Heart left ventricle (tissue), 16 donors: ENCODE measurements around the gene TRIM71. TPM values are rescaled to one million over a fixed set of nuclear protein-coding genes. Genes with fewer than 3 reads are reported as not detected.

Experiments
- ATAC-seq, 4 donors: fragments of 200-7000 bp; cut with Tn5 transposase; one replicate each; pipeline ENCODE4 v1.9.1; 2020 to 2022; ENCODE audit warnings: moderate library complexity in 4 of 4, mild to moderate bottlenecking in 3 of 4, moderate number of reproducible peaks in 1 of 4
- DNase-seq, 5 donors: peaks; one replicate each; pipeline ENCODE4 v3.0.0-alpha.2; 2020
- H3K27ac ChIP-seq, 12 donors: fragments of 200-600 bp; sonication (generic) in 4 of 12; one replicate each; pipeline versions ENCODE4 v1.5.0 to v1.8.0; 2016 to 2022; ENCODE audit warnings: mild to moderate bottlenecking in 2 of 12
- H3K27me3 ChIP-seq, 9 donors: fragments of 200-600 bp; sonication (generic) in 2 of 9; one replicate each; pipeline versions ENCODE4 v1.5.1 to v1.8.0; 2016 to 2022; ENCODE audit warnings: mild to moderate bottlenecking in 3 of 9
- H3K36me3 ChIP-seq, 9 donors: fragments of 200-600 bp; sonication (generic) in 2 of 9; one replicate each; pipeline versions ENCODE4 v1.5.0 to v1.8.0; 2018 to 2022; ENCODE audit warnings: mild to moderate bottlenecking in 2 of 9
- H3K4me1 ChIP-seq, 12 donors: fragments of 200-600 bp; sonication (generic) in 4 of 12; one replicate each; pipeline versions ENCODE4 v1.5.0 to v1.8.0; 2016 to 2022; ENCODE audit warnings: mild to moderate bottlenecking in 3 of 12
- H3K4me3 ChIP-seq, 12 donors: fragments of 200-600 bp; sonication (generic) in 4 of 12; one replicate each; pipeline versions ENCODE4 v1.5.0 to v1.8.0; 2017 to 2022; ENCODE audit warnings: mild to moderate bottlenecking in 9 of 12, moderate library complexity in 4 of 12
- H3K9me3 ChIP-seq, 12 donors: fragments of 200-600 bp; sonication (generic) in 4 of 12; one replicate each; pipeline versions ENCODE4 v1.5.0 to v1.8.0; 2016 to 2022; ENCODE audit warnings: mild to moderate bottlenecking in 1 of 12
- POLR2A ChIP-seq, 2 donors: fragments of 450-650 bp; IDR thresholded peaks; one replicate each; pipeline ENCODE4 v1.6.1; 2017; ENCODE audit warnings: antibody characterized with exemption in 2 of 2, mild to moderate bottlenecking in 2 of 2, moderate library complexity in 2 of 2
- WGBS, 4 donors: extraction: QIAGEN DNeasy Blood & Tissue Kit in 2 of 4; methylation state at CpG; one replicate each; pipeline versions ENCODE4 v1.1.5 to v1.1.7; 2013 to 2018; 5-methylcytosine and 5-hydroxymethylcytosine counted together
- intact Hi-C, 10 donors: fragments of 100-400 bp; cut with DNase I; formaldehyde crosslinking; loops; one replicate each; pipeline versions ENCODE4 v1.11.1 to v1.14.2; 2022
- polyA plus RNA-seq, 2 donors: library from polyadenylated mRNA; stranded (reverse); fragments of 200-250 nt; gene quantifications; one replicate each; pipeline ENCODE4 v1.2.3, GENCODE V29; 2013
- total RNA-seq, 9 donors: library from RNA; depleted of rRNA in 2 of 9; stranded (reverse); fragments of >200 nt in 2 of 9; fragmentation: NEBNext Ultra II Directional in 3 of 9; extraction: Animal tissue kit (Norgen Biotek cat#: 25700) in 3 of 9; gene quantifications; one replicate each; pipeline versions ENCODE4 v1.1.0 to v1.2.4, GENCODE V29; 2016 to 2023
- TF ChIP-seq, protein P1 (sequence below), 12 donors: fragments of 200-600 bp; sonication (generic) in 4 of 12; IDR thresholded peaks; one replicate each; pipeline versions ENCODE4 v1.5.0 to v1.8.0; 2018 to 2022; ENCODE audit warnings: antibody characterized with exemption in 12 of 12, mild to moderate bottlenecking in 5 of 12
- donor health status: ischemic (EF 13 %, LVEDD 7.1; RV severe dilation, severe dysfunction).
- donor health status: healthy with polysubstance abuse.
- donor health status: DM: no; HTN: yes; CAD: no.
- donor health status: DM: no; HTN: no; CAD: no.
- donor health status: ischemic (EF 25% LVEDD 6.9; RV normal size, moderate dysfunction).
- donor health status: ischemic (EF 25% LVEDD 5.7; RV mildly dilated, moderate dysfunction).
- donor health status: healthy.
- donor health status: DM: yes; HTN: yes; CAD: no.
- donor health status: ischemic (EF 35%, LVEDD 5.7; RV mildly dilated, moderate dysfunction).
- donor health status: nonischemic (EF 11% LVEDD 7.7; RV severe dilation, severe dysfunction).
- donor health status: DM: yes; HTN: yes; CAD: no.
- donor health status: PGD.
- donor health status: ischemic (EF 29% LVEDD 5.4; RV normal size, mild dysfunction).
- donor health status: nonischemic (EF 23%, LVEDD 6.1; RV moderate dilation, normal function).

TRIM71 gene
- total and polyA plus RNA-seq, 11 donors: 0.05 TPM; not detected in 9

DNA sequence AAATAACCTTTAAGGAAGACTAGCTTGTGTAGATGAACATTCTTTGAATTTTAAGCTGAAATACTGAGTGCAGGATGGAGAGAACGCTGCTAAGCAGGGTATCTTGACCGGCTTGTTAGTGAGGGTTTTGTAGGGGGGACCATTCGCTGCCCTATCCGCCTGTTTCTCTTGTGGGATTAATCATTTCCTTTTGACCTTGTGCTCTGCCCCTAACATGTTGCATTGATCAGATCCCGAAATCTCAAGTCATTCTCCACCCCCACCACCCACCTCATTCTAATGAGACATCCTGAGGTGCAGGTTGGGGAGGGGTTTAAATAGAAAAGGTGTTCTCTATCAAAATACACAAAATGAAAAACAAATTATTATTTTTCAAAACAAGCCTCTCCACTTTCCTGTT, 32.8 kb downstream of the TRIM71 start:
- no peak overlapping the region for H3K27ac ChIP-seq
- no peaks in the 10 kb centered on the region for H3K27me3 ChIP-seq
- H3K9me3 ChIP-seq: no peaks in the 10 kb centered on the region
- intact Hi-C loops: no loop called here
- TF ChIP-seq, protein P1, sequence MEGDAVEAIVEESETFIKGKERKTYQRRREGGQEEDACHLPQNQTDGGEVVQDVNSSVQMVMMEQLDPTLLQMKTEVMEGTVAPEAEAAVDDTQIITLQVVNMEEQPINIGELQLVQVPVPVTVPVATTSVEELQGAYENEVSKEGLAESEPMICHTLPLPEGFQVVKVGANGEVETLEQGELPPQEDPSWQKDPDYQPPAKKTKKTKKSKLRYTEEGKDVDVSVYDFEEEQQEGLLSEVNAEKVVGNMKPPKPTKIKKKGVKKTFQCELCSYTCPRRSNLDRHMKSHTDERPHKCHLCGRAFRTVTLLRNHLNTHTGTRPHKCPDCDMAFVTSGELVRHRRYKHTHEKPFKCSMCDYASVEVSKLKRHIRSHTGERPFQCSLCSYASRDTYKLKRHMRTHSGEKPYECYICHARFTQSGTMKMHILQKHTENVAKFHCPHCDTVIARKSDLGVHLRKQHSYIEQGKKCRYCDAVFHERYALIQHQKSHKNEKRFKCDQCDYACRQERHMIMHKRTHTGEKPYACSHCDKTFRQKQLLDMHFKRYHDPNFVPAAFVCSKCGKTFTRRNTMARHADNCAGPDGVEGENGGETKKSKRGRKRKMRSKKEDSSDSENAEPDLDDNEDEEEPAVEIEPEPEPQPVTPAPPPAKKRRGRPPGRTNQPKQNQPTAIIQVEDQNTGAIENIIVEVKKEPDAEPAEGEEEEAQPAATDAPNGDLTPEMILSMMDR (IDR thresholded peaks at IDR 0.05): no peak
- no peak for TF ChIP-seq POLR2A (IDR thresholded peaks at IDR 0.05)
- DNase-seq (no peak), ATAC-seq (no peak)
- H3K4me1 ChIP-seq: peaks cover 0 to 8% (median 0%) of the 10 kb centered on the region in 12 donors
- WGBS, 4 donors: 62 to 78% (median 71%) methylated on average over 5 of the region's 5 CpGs
- H3K36me3 ChIP-seq: no peaks in the 10 kb centered on the region
- no peak overlapping the region for H3K4me3 ChIP-seq

DNA sequence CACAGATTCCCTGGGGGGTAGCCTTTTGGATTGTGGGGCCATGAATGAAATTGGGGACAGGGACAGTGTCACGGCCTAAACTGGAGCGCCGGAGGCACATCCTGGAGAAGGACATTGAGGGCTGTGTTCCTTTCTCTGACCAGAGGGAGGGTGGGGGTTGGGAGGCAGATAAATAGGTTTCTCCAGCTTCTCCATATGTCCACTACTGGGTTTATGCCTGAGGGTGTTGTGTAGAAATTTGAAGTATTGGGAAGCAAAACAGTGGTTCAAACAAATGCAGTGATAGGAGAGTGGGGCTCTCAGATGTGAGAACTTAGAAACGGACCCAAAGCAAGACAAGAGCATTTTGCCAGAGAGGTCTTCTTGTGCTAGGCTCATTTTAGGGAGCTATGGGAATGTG, 34.3 kb downstream of the TRIM71 start:
- 86 to 89% (median 88%) methylated on average over 4 of the region's 4 CpGs for whole genome bisulfite sequencing, 4 donors
- TF ChIP-seq, protein P1 (IDR thresholded peaks at IDR 0.05): no peak
- no peak for TF ChIP-seq POLR2A (IDR thresholded peaks at IDR 0.05)

DNA sequence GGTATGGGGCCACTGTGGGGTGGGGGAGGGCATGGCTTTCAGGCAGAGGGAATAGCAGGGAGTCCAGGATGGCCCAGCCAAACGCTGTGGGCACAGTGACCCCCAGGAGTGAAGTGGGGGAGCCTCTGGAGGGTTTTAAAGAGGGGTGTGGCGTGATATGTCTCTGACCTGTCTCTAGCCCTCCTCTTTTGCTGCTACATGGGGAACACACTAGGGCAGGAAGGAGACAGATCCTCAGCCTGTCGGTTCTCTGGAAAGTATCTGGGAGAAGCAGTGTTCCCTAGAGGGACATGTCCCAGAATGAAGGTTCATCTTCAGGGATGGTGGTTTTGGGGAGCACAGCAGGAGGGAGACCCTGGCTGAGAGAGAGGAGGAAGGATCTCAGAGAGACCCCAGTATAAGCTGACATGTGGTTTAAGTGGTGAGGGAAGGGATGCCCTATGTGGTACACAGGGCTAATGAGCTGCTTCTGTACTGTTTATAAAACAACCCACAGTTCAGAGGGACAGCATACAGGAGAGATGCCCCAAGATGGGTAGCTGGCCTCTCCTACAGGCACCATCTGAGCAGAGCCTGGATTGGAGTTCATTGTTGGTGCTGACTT, 37.7 kb downstream of the TRIM71 start:
- TF ChIP-seq POLR2A (IDR thresholded peaks at IDR 0.05): no peak
- TF ChIP-seq, protein P1 (IDR thresholded peaks at IDR 0.05): no peak
- no peak for DNase-seq
- no peak for ATAC-seq
- H3K36me3 ChIP-seq: no peaks in the 10 kb centered on the region
- H3K9me3 ChIP-seq: no peaks in the 10 kb centered on the region
- no peaks in the 10 kb centered on the region for H3K27me3 ChIP-seq
- WGBS, 4 donors: 66 to 77% (median 74%) methylated on average over 3 of the region's 3 CpGs
- H3K4me3 ChIP-seq: no peak overlapping the region
- intact Hi-C loops: no loop called here
- no peak overlapping the region for H3K27ac ChIP-seq
- H3K4me1 ChIP-seq: peaks cover 0 to 4% (median 0%) of the 10 kb centered on the region in 12 donors

More for the DNA sequence above, 34.3 kb downstream of the TRIM71 start:
- no peak for DNase-seq
- no peak overlapping the region for H3K27ac ChIP-seq
- no peaks in the 10 kb centered on the region for H3K9me3 ChIP-seq
- peaks cover 0 to 9% (median 0%) of the 10 kb centered on the region in 12 donors for H3K4me1 ChIP-seq
- H3K36me3 ChIP-seq: no peaks in the 10 kb centered on the region
- H3K4me3 ChIP-seq: no peak overlapping the region
- no peak for ATAC-seq
- intact Hi-C loops: no loop called here
- H3K27me3 ChIP-seq: no peaks in the 10 kb centered on the region

DNA sequence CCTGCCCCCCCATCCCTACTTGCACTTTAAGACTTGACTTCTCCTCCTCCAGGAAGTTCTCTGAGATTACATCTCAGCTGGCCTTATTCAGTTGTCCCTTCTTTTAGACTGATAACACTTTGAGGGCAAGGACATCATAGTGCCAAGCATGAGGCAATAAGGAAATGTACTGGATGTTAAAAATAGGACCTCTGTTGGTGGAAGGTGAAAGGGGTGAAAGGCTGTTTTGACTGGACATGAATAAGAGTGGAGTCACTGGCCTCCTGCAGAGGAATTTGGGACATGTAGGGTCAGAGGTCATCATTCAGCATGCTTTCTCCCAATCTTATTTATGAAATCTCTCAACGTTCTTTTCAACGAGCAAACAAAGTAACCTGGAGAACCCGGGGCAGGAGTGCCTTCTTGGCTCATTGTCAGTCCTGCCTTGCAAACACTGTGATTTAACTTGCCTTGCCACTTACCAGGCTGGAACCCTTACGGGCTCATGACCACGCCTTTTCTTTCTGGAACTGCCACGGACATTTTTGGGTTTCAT, 38.6 kb downstream of the TRIM71 start:
- no peaks in the 10 kb centered on the region for H3K36me3 ChIP-seq
- no peaks in the 10 kb centered on the region for H3K27me3 ChIP-seq
- no peak overlapping the region for H3K27ac ChIP-seq
- H3K4me3 ChIP-seq: no peak overlapping the region
- WGBS, 4 donors: 50 to 65% (median 58%) methylated on average over 6 of the region's 6 CpGs
- TF ChIP-seq POLR2A (IDR thresholded peaks at IDR 0.05): no peak
- TF ChIP-seq, protein P1 (IDR thresholded peaks at IDR 0.05): no peak
- intact Hi-C loops: no loop called here
- H3K4me1 ChIP-seq: peaks cover 0 to 4% (median 0%) of the 10 kb centered on the region in 12 donors
- DNase-seq: no peak
- peak in 2 of 4 donors; percentile 41 to 59 for ATAC-seq
- H3K9me3 ChIP-seq: no peaks in the 10 kb centered on the region
